GM23338 (cell line): ENCODE measurements around the gene SPTB. TPM values are rescaled to one million over a fixed set of nuclear protein-coding genes. Genes with fewer than 3 reads are reported as not detected.

Experiments
- ATAC-seq: fragments of 200-7000 bp; cut with Tn5 transposase; 3 replicates; pipeline ENCODE4 v1.9.1; 2020
- DNase-seq: peaks from one replicate; pipeline ENCODE4 v3.0.0-alpha.2; 2015; ENCODE audit warnings: low spot score
- H2AFZ ChIP-seq: fragments of 200-600 bp; sonication (generic); 2 replicates; pipeline ENCODE4 v1.8.0; 2016; ENCODE audit warnings: antibody characterized with exemption, mild to moderate bottlenecking, moderate library complexity
- H3F3A ChIP-seq: fragments of 200-600 bp; sonication (generic); replicated peaks from 2 replicates; pipeline ENCODE4 v1.8.0; 2017; ENCODE audit warnings: antibody characterized with exemption, mixed run types, low read depth
- H3K27ac ChIP-seq: fragments of 200-600 bp; sonication (generic); 2 replicates; pipeline ENCODE4 v1.6.1; 2016; ENCODE audit warnings: low read depth
- H3K27me3 ChIP-seq: fragments of 200-600 bp; sonication (generic); 2 replicates; pipeline ENCODE4 v1.8.0; 2016; ENCODE audit warnings: mild to moderate bottlenecking, mixed run types, moderate library complexity; ENCODE audit not compliant: insufficient read depth
- H3K36me3 ChIP-seq: fragments of 200-600 bp; sonication (generic); 2 replicates; pipeline ENCODE4 v1.8.0; 2016; ENCODE audit warnings: mild to moderate bottlenecking; ENCODE audit not compliant: insufficient read depth
- H3K4me1 ChIP-seq: fragments of 200-600 bp; sonication (generic); 2 replicates; pipeline ENCODE4 v1.8.0; 2016; ENCODE audit warnings: mild to moderate bottlenecking, moderate library complexity; ENCODE audit not compliant: insufficient read depth
- H3K4me2 ChIP-seq: fragments of 200-600 bp; sonication (generic); 2 replicates; pipeline ENCODE4 v1.7.1; 2017; ENCODE audit warnings: mixed run types
- H3K4me3 ChIP-seq: fragments of 200-600 bp; sonication (generic); 2 replicates; pipeline ENCODE4 v1.6.1; 2016; ENCODE audit warnings: mixed run types
- H3K79me2 ChIP-seq: fragments of 200-600 bp; sonication (generic); replicated peaks from 2 replicates; pipeline ENCODE4 v1.8.0; 2017; ENCODE audit warnings: mild to moderate bottlenecking; ENCODE audit not compliant: insufficient read depth
- H3K9me2 ChIP-seq: fragments of 200-600 bp; sonication (generic); 2 replicates; pipeline ENCODE4 v1.8.0; 2017; ENCODE audit not compliant: insufficient read depth
- H4K20me1 ChIP-seq: fragments of 200-600 bp; sonication (generic); replicated peaks from 2 replicates; pipeline ENCODE4 v1.8.0; 2017; ENCODE audit warnings: mild to moderate bottlenecking; ENCODE audit not compliant: insufficient read depth
- H3K27ac Mint-ChIP-seq: 2 replicates; pipeline ENCODE4 v1.8.0; 2020; ENCODE audit warnings: inconsistent platforms, mild to moderate bottlenecking, moderate library complexity, mixed read lengths
- H3K27me3 Mint-ChIP-seq: 3 replicates; pipeline ENCODE4 v1.8.0; 2022; ENCODE audit warnings: low read depth, mild to moderate bottlenecking, moderate library complexity, mixed read lengths, inconsistent platforms; ENCODE audit not compliant: insufficient read depth, poor library complexity
- H3K36me3 Mint-ChIP-seq: 3 replicates; pipeline ENCODE4 v1.8.0; 2021; ENCODE audit warnings: low read depth, mild to moderate bottlenecking, inconsistent platforms, moderate library complexity, mixed read lengths
- H3K4me1 Mint-ChIP-seq: 3 replicates; pipeline ENCODE4 v1.8.0; 2020; ENCODE audit warnings: mild to moderate bottlenecking, inconsistent platforms, mixed read lengths
- H3K4me3 Mint-ChIP-seq: 3 replicates; pipeline ENCODE4 v1.8.0; 2021; ENCODE audit warnings: moderate library complexity, mild to moderate bottlenecking, inconsistent platforms, mixed read lengths
- H3K9me3 Mint-ChIP-seq: 3 replicates; pipeline ENCODE4 v1.8.0; 2020; ENCODE audit warnings: moderate library complexity, mild to moderate bottlenecking, inconsistent platforms, mixed read lengths
- CREB1 ChIP-seq: fragments of 250-450 bp; sonication (Bioruptor Pico); IDR thresholded peaks from 2 replicates; pipeline ENCODE4 v1.5.0; 2020; ENCODE audit warnings: low read depth, mild to moderate bottlenecking, moderate library complexity
- CTCF ChIP-seq, 2 experiments: fragments of 200-600 bp in 1 of 2; sonication (generic) in 1 of 2; conservative IDR thresholded peaks; 2 replicates each; pipeline versions ENCODE4 v1.5.1 to v1.6.1; 2016 to 2017; ENCODE audit warnings: antibody characterized with exemption in 2 of 2, low read depth in 2 of 2, mild to moderate bottlenecking in 2 of 2, moderate library complexity in 1 of 2
- POLR2AphosphoS5 ChIP-seq: IDR thresholded peaks from 2 replicates; pipeline ENCODE4 v1.6.1; 2016; ENCODE audit warnings: antibody characterized with exemption, low read depth
- REST ChIP-seq: IDR thresholded peaks from one replicate; pipeline ENCODE4 v1.6.1; 2018; ENCODE audit warnings: antibody characterized with exemption; ENCODE audit not compliant: unreplicated experiment
- STAT1 ChIP-seq: IDR thresholded peaks from one replicate; pipeline ENCODE4 v1.6.1; 2016; ENCODE audit warnings: antibody characterized with exemption; ENCODE audit not compliant: unreplicated experiment
- ZNF462 ChIP-seq: fragments of 250-450 bp; sonication (Bioruptor Pico); IDR thresholded peaks from 2 replicates; pipeline ENCODE4 v1.5.0; 2020; ENCODE audit warnings: mild to moderate bottlenecking, moderate library complexity
- polyA plus RNA-seq: library from polyadenylated mRNA; unstranded; fragments of >200 nt; fragmentation: Nextera tagmentation; extraction: Ambion mirVana; gene quantifications from 2 replicates; pipeline ENCODE4 v1.2.1, GENCODE V29; 2016
- total RNA-seq: library from RNA; depleted of rRNA; stranded (reverse); fragments of >200 nt; shearing (Covaris generic); gene quantifications from 2 replicates; pipeline ENCODE4 v1.2.3, GENCODE V29; 2014

Gene SPTB
- total and polyA plus RNA-seq, 2 experiments from 2014 or later = 1.1 to 1.9 TPM

- peaks cover 3% of the 10 kb centered on the region; the same call in 1 of the 2 replicates for H3K4me1 ChIP-seq
- TF ChIP-seq POLR2AphosphoS5 = no peak
- TF ChIP-seq CTCF (conservative IDR thresholded peaks at IDR 0.05; ENCODE audit: low read depth in 2 of 2) = no peak
- TF ChIP-seq REST = no peak
- TF ChIP-seq STAT1 = no peak
- no peak for TF ChIP-seq ZNF462 (CRISPR knock-in tag)
- no peak for TF ChIP-seq CREB1 (CRISPR knock-in tag)
- 0 out of 2 replicates have a peak, but pooled peaks cover 4% of the 10 kb centered on the region for H3F3A ChIP-seq
- no peaks in the 10 kb centered on the region for H3K79me2 ChIP-seq
- no peaks in the 10 kb centered on the region for H3K27me3 ChIP-seq
- Mint-ChIP-seq H3K4me1 (peaks cover 24% of the 10 kb centered on the region), H3K9me3 (no peaks in the 10 kb centered on the region), H3K27me3 (peaks cover 2% of the 10 kb centered on the region), H3K4me3 (no peak overlapping the region), H3K36me3 (no peaks in the 10 kb centered on the region), H3K27ac (no peak overlapping the region)
- H3K27ac ChIP-seq = no peak overlapping the region
- no peaks in the 10 kb centered on the region for H4K20me1 ChIP-seq
- no peaks in the 10 kb centered on the region for H3K36me3 ChIP-seq
- peaks cover 4% of the 10 kb centered on the region; the same call in 1 of the 2 replicates for H3K9me2 ChIP-seq
- no peak overlapping the region for H3K4me2 ChIP-seq
- no peak overlapping the region for H2AFZ ChIP-seq
- no peak for DNase-seq
- no peak for ATAC-seq
- no peak overlapping the region for H3K4me3 ChIP-seq
These were observed 61.6 kb downstream of the SPTB start for GRCh38 chr14:64818151-64818550.
